HEK293T (cell line): Measurements from ENCODE around the gene OSTF1.

Source experiments
- ARNT ChIP-seq: fragments of 450-650 bp; IDR thresholded peaks from 2 replicates; pipeline ENCODE4 v1.6.1; 2017; ENCODE audit warnings: mild to moderate bottlenecking
- BHLHE40 ChIP-seq: fragments of 450-650 bp; IDR thresholded peaks from 2 replicates; pipeline ENCODE4 v1.6.1; 2016; ENCODE audit warnings: mild to moderate bottlenecking, moderate library complexity, borderline replicate concordance
- CTBP1 ChIP-seq: fragments of 450-650 bp; IDR thresholded peaks from 2 replicates; pipeline ENCODE4 v1.6.1; 2016; ENCODE audit warnings: borderline replicate concordance
- ELF4 ChIP-seq: fragments of 450-650 bp; IDR thresholded peaks from 2 replicates; pipeline ENCODE4 v1.6.1; 2017; ENCODE audit warnings: antibody characterized with exemption
- FOXA1 ChIP-seq: fragments of 450-650 bp; IDR thresholded peaks from 2 replicates; pipeline ENCODE4 v1.6.1; 2016; ENCODE audit warnings: mild to moderate bottlenecking
- FOXK2 ChIP-seq: fragments of 450-650 bp; IDR thresholded peaks from 2 replicates; pipeline ENCODE4 v1.6.1; 2016; ENCODE audit warnings: mild to moderate bottlenecking
- FOXM1 ChIP-seq: fragments of 450-650 bp; IDR thresholded peaks from 2 replicates; pipeline ENCODE4 v1.6.1; 2017; ENCODE audit warnings: mild to moderate bottlenecking, borderline replicate concordance
- HDGF ChIP-seq: fragments of 450-650 bp; IDR thresholded peaks from 2 replicates; pipeline ENCODE4 v1.6.1; 2017; ENCODE audit warnings: antibody characterized with exemption, borderline replicate concordance
- L3MBTL2 ChIP-seq: fragments of 450-650 bp; conservative IDR thresholded peaks from 2 replicates; pipeline ENCODE4 v1.6.1; 2016; ENCODE audit warnings: mild to moderate bottlenecking
- LEF1 ChIP-seq: fragments of 450-650 bp; IDR thresholded peaks from 2 replicates; pipeline ENCODE4 v1.6.1; 2017; ENCODE audit warnings: mild to moderate bottlenecking, borderline replicate concordance
- NFRKB ChIP-seq: fragments of 450-650 bp; IDR thresholded peaks from 2 replicates; pipeline ENCODE4 v1.6.1; 2016; ENCODE audit warnings: mild to moderate bottlenecking, moderate library complexity
- SP1 ChIP-seq: fragments of 450-650 bp; IDR thresholded peaks from 2 replicates; pipeline ENCODE4 v1.6.1; 2017
- SUZ12 ChIP-seq: fragments of 450-650 bp; IDR thresholded peaks from 2 replicates; pipeline ENCODE4 v1.6.1; 2016; ENCODE audit warnings: mild to moderate bottlenecking

DNA sequence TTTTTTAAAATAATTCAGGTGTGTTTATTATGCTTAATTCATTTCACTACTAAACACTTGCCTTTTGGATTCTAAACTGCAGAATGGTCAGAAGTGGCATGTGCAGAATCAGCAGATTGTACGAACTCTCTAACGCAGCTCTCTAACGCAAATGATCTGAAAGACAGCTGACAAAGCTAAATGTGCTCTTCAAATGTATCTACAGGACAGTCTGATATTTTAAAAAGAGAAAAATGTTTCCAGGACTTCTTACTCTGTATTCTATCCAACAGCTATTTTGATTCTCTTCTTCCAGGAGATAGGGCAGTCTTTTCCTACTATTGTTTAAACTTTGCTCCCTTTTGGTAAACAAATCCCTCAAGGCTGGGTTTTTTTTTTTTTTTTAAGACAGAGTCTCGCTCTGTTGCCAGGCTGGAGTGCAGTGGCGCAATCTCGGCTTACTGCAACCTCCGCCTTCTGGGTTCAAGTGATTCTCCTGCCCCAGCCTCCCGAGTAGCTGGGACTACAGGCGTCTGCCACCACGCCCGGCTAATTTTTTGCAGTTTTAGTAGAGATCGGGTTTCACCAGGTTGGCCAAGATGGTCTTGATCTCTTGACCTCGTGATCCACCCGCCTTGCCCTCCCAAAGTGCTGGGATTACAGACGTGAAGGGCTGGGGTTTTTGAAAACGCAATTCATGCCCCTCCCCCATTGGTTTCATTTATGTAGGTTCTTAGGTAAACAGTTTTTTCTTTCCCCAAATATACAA lies 1.6 kb upstream of the OSTF1 start:
- TF ChIP-seq LEF1 (no peak), FOXK2 (no peak), ARNT (no peak), HDGF (no peak), FOXM1 (no peak), SUZ12 (no peak), L3MBTL2 (no peak), ELF4 (no peak), BHLHE40 (no peak), NFRKB (no peak), SP1 (no peak), CTBP1 (no peak), FOXA1 (no peak)
